T-helper 2 cell (primary cell): ENCODE measurements around the gene E2F6.

ENCODE experiments used
- DNase-seq, 5 experiments: peaks; one replicate each; pipeline versions ENCODE4 v3.0.0 to v3.0.0-alpha.2; 2012 to 2022
- total RNA-seq, 2 donors: gene quantifications; one replicate each; lab custom pipeline; 2026; lab: John Stamatoyannopoulos, UW

The E2F6 gene
- 9.0 to 9.7 reads per million in 2 donors for total RNA-seq

GRCh38 chr2:11465485-11466306, at the start of gene E2F6:
E2F6 (minus strand) TSS chr2:11466161; CDS start chr2:11465879, 282 bp downstream.
- DNase-seq, result peak; percentile 79 to 83 (median 81)

GRCh38 chr2:11515490-11515981, 49.6 kb upstream of the E2F6 start:
- DNase-seq, result no peak

GRCh38 chr2:11514904-11515303, 48.9 kb upstream of the E2F6 start:
- DNase-seq, result no peak

GRCh38 chr2:11514081-11514730, 48.2 kb upstream of the E2F6 start:
- DNase-seq, result no peak

- no peak for DNase-seq
Observed at GRCh38 chr2:11513319-11513718, 47.4 kb upstream of the E2F6 start.

- no peak for DNase-seq
Observed at GRCh38 chr2:11512431-11512830, 46.5 kb upstream of the E2F6 start.

- no peak for DNase-seq
Observed at GRCh38 chr2:11509657-11510360, 43.8 kb upstream of the E2F6 start.

- no peak for DNase-seq
Observed at GRCh38 chr2:11508279-11508678, 42.3 kb upstream of the E2F6 start.

GRCh38 chr2:11507517-11507916, 41.6 kb upstream of the E2F6 start:
- no peak for DNase-seq

GRCh38 chr2:11506611-11506969, 40.6 kb upstream of the E2F6 start:
- no peak for DNase-seq

GRCh38 chr2:11505652-11506610, 40.0 kb upstream of the E2F6 start:
- DNase-seq, result no peak

- no peak for DNase-seq
Observed at GRCh38 chr2:11503354-11503927, 37.5 kb upstream of the E2F6 start.

GRCh38 chr2:11502740-11503292, 36.9 kb upstream of the E2F6 start:
- no peak for DNase-seq

GRCh38 chr2:11500702-11501303, 34.8 kb upstream of the E2F6 start:
- peak in 1 of 5 experiments; percentile 18 for DNase-seq

- DNase-seq, result no peak
Observed at GRCh38 chr2:11499081-11499743, 33.3 kb upstream of the E2F6 start.

GRCh38 chr2:11498543-11499034, 32.6 kb upstream of the E2F6 start:
- DNase-seq, result peak in 1 of 5 experiments; percentile 58

- DNase-seq, result no peak
Observed at GRCh38 chr2:11495844-11496681, 30.1 kb upstream of the E2F6 start.

GRCh38 chr2:11494310-11494709, 28.3 kb upstream of the E2F6 start:
- DNase-seq, result no peak

- no peak for DNase-seq
Observed at GRCh38 chr2:11493282-11493681, 27.3 kb upstream of the E2F6 start.
